ENCODE data around the gene PI4KB. TPM values are rescaled to one million over a fixed set of nuclear protein-coding genes. Genes with fewer than 3 reads are reported as not detected.
A peak's percentile ranks its signal among the peaks of the same experiment; 100 is the strongest.

The PI4KB gene
- total and polyA plus RNA-seq, 9 of the 15 experiments (the other 6 are each of a cell fraction or from before 2014, with no cell fraction given): 3.1 to 65.4 (median 45.1) TPM

- ChIA-PET CTCF (ENCODE audit: low intra/inter-chr PET ratio) (no interaction called here), POLR2A (interaction anchor here (0.6 to 1.6 kb wide), 10 partner anchors 12 to 157 kb away, joined by 3 to 12 read pairs (median 4); partner anchors contain the start of genes PSMB4 and PSMD4)
- H3K4me1 ChIP-seq (replicated peaks in 1 of 2; ENCODE audit: control insufficient read depth in 2 of 2, insufficient read depth in 2 of 2, low read length in 2 of 2): peaks cover 32 to 48% of the 10 kb centered on the region in 2 experiments
- H3K27me3 ChIP-seq (ENCODE audit: control insufficient read depth in 2 of 2, insufficient read depth in 2 of 2, low read length in 2 of 2): no peaks in the 10 kb centered on the region
- H2AFZ ChIP-seq (ENCODE audit: low read depth, low read length): peak within 1 kb of the TSS; percentile 93
- H3K9me3 ChIP-seq (replicated peaks; ENCODE audit: control insufficient read depth, insufficient read depth, low read depth, low read length): no peaks in the 10 kb centered on the region
- peaks cover 10% of the 10 kb centered on the region; the same call in 2 of the 3 replicates for H3K36me3 ChIP-seq (ENCODE audit: control insufficient read depth, insufficient read depth, low read length)
- peak within 1 kb of the TSS; percentile 49 for H3K4me3 ChIP-seq
- intact Hi-C loops (cut with micrococcal nuclease): loop anchor here (1.0 kb wide), 1 partner anchor 25 kb away; the partner anchor contains the start of gene RFX5
- peaks cover 16% of the 10 kb centered on the region for H3K79me2 ChIP-seq (ENCODE audit: control insufficient read depth, insufficient read depth, low read length)
- no peaks in the 10 kb centered on the region for H4K20me1 ChIP-seq (replicated peaks; ENCODE audit: control insufficient read depth, insufficient read depth, low read length)
- H3K4me2 ChIP-seq (ENCODE audit: insufficient read depth, low read length): peak within 1 kb of the TSS; percentile 92
- in situ Hi-C loops (cut with MboI): no loop called here
- ATAC-seq (peak; percentile 86), DNase-seq (ENCODE audit: extremely low read depth in 1 of 4, low spot score in 3 of 4) (peak; percentile 73 to 84 (median 78)), FAIRE-seq (peak; percentile 80)
- H3K27ac ChIP-seq (ENCODE audit: extremely low read depth, low read depth, low read length): peak within 1 kb of the TSS; percentile 65
- TSS peak; percentile 72 for BruUV-seq (replicated peaks)
- H3K9me1 ChIP-seq (ENCODE audit: control insufficient read depth, insufficient read depth, low read length): no peaks in the 10 kb centered on the region
- WGBS (ENCODE audit: insufficient coverage, low coverage, missing lambda C conversion rate): 6% methylated on average over 11 of the region's 11 CpGs
- peak within 1 kb of the TSS; percentile 62 to 68 for H3K9ac ChIP-seq (ENCODE audit: insufficient read depth in 1 of 2, low read depth in 2 of 2, low read length in 2 of 2)
- TF ChIP-seq E2F5 (CRISPR knock-in tag; IDR thresholded peaks at IDR 0.05): no peak
- no peak for TF ChIP-seq ZBTB49 (CRISPR knock-in tag; IDR thresholded peaks at IDR 0.05; ENCODE audit: borderline replicate concordance)
- TF ChIP-seq MGA (IDR thresholded peaks at IDR 0.05): no peak
- TF ChIP-seq NFIC (IDR thresholded peaks at IDR 0.05): peak; percentile 51; the same call in 1 of the 2 replicates
Measured at GRCh38 chr1:151372058-151372934, 45.1 kb upstream of the PI4KB start, which contains the start of gene SELENBP1. Gene SELENBP1 (minus strand): TSS chr1:151372705. CDS start chr1:151372641, 64 bp downstream.
